NCI-H345 (cell line): ENCODE data around the gene RGS10.
"Not testable (repeated sequence)": the region's sequence is repeated elsewhere in the genome, so short reads cannot be mapped to it uniquely, and the experiment has no call there.

Experiments
- DNase-seq: peaks from one replicate; lab custom pipeline; 2025; lab: John Stamatoyannopoulos, UW

RGS10 gene, protein sequence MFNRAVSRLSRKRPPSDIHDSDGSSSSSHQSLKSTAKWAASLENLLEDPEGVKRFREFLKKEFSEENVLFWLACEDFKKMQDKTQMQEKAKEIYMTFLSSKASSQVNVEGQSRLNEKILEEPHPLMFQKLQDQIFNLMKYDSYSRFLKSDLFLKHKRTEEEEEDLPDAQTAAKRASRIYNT

DNA sequence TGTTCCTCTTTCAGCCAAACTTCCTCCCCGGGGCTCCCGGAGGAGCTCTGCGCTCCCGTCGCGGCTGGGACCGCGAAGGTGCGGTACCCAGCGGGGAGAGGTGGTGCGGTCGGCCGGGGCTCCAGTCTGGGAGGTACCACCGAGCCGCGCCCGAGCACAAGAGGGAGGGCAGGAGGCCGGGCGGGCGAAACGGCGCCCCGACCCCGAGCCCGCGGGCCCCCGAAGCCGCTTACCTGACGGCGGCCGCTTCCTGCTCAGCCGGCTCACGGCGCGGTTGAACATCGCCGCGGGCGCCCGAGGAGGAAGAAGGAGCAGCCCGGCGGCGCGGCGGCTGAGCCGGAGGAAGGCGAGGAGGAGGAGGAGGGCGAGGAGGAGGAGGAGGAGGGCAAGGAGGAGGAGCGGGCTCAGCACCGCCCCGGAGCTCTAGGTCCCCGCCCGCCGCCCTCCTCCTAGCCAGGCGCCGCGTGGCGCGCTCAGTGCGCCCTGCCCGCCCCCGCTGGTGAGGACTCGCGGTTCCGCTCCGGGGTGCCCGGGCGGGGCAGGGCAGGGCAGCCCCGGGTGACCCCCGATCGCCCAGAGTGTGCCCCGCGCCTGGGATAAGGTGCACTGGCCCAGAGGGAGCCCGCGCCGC is at the start of gene RGS10:
Gene RGS10 (minus strand): TSS at position 363 of the 631 bp plus-strand sequence. CDS start 81 bp downstream, at position 282.
- DNase-seq, result peak; percentile 18

DNA sequence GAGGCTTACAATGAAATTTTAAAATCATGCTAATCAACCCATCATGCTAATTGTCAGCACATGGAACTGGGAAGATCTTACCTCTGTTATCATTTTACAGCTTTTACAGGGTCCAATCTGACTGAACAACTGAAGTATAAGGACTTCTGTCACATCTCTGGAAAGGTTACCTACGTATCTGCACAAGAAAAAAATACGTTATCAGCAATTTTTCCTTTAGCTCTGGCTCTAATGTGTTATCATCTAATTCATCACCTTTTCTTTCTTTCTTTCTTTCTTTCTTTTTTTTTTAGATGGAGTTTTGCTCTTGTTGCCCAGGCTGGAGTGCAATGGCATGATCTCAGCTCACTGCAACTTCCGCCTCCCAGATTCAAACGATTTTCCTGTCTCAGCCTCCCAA is 45.6 kb upstream of the RGS10 start:
- no peak for DNase-seq

DNA sequence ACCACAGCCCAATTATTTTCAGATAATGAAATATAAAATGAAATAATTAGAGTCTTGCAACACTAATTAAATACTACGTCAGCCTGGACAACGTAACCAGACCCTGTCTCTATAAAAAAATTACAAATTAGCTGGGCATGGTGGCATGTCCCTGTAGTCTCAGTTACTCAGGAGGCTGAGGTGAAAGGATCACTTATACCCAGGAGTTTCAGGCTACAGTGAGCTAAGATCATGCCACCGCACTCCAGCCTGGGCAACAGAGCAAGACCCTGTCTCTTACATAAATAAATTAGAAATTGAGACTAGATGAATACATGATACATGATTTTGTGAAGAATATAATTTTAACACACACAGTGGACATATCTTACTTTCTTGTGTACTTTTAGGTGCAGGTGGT is 35.8 kb upstream of the RGS10 start:
- no peak for DNase-seq

DNA sequence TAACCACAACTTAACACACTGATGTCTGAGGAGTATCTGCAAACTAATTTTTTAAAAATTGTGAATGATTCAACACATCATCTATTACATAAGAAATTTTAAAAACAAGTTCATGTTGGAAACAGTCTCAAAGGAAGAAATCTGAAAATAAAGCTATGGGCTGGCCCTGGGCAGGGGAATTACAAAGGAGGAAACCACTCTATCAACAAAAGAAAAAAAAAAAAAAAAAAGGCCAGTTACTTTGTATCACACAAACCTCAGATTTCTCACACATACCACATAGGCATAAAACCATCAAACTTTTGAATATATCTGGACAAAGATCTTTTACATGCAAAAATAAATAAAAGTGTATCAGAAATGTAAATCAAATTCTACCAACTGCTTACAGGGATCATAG is 33.5 kb upstream of the RGS10 start:
- no peak for DNase-seq

DNA sequence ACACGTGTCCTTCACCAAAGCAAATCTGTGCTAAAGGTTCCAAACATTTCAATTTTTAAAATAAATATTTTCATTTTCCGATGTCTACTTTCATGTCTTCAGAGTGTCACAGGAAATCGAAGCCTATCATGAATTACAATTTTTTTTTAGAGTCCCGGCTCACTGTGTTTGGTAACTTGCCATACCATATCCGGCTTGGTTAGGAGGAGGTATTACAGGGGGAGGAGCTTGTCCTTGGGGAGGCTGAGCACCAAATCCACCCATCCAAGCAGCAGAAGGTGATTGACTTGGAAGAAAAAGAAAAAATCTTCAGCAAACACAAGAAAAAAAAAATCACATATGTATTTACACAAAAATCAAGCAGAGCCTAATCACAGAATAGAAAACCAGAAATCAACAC is 33.0 kb upstream of the RGS10 start:
- DNase-seq, result no peak

DNA sequence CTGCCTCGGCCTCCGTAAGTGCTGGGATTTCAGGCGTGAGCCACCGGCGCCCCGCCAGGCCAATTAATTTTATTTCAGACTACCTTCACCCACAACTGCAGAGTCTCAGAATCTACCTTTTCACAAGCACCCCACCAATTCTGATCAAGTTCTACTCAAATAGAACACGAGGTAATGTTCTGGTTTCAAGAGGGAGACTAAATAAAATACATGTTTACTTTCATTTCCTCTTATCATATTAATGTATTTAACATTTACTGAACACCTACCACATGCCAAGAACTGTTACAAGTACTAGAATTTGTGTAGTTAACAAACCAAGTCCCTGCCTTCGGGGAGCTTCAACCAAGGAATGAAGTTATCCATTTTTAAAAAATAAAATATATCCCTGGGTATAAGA is 25.5 kb upstream of the RGS10 start:
- no peak for DNase-seq

DNA sequence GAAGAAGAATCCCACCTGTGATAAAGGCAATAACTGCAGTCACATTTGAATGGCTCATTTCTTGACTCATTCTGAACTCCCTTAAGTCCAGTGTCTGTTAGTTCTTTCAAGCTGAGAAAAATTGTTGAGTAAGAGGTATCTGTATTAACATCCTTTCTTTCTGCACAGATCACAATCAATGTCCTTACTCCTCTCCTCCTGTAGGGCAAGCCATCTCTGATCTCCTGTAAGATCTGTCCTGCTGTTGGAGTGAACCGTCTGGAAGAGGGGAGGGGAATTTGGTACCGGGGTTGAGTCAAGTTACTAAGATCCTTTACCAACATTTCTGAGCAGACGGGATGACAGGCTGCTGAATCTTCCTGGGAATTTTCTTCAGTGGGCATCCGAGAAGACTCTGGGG is 19.6 kb upstream of the RGS10 start:
- no peak for DNase-seq

DNA sequence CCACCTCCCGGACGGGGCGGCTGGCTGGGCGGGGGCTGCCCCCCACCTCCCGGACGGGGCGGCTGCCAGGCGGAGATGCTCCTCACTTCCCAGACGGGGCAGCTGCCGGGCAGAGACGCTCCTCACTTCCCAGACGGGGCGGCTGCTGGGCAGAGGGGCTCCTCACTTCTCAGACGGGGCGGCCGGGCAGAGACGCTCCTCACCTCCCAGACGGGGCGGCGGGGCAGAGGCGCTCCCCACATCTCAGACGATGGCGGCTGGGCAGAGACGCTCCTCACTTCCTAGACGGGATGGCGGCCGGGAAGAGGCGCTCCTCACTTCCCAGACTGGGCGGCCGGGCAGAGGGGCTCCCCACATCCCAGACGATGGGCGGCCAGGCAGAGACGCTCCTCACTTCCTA is 17.0 kb upstream of the RGS10 start:
- not testable (repeated sequence) for DNase-seq

DNA sequence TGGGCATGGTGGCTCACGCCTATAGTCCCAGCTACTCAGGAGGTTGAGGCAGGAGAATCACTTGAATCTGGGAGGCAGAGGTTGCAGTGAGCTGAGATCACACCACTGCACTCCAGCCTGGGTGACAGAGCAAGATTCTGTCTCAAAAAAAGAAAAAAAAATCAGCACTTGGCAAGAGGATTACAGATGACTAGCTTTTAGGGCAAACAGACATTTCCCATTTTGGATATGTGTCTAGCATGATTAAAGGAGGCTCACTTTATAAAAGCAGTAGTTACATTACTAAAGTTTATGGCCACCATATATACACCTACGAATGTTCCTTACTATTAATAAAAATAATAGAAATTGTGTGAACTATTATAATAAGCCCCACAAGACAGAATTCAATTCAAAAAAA is 13.6 kb upstream of the RGS10 start:
- not testable (repeated sequence) for DNase-seq

DNA sequence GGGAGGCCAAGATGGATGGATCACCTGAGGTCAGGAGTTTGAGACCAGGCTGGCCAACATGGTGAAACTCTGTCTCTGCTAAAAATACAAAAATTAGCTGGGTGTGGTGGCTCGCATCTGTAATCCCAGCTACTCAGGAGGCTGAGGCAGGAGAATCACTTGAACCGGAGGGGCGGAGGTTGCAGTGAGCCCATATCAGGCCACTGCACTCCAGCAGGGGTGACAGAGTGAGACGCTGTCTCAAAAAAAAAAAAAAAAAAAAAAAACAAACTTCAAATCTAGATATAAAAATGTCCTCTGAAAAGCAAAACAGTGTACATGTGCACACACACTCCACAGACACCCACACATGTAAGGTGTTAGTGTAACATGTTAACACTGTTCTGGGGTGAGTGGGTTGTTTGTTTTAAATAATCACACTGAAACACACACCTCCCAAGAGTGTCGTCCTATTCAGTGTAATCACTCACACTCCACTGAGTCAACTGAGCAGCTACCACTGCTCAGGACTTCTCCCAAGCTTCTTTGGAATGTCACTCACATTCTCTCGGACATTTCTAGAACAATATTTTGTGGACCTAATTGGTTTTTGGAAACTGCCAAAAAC is 12.8 kb upstream of the RGS10 start:
- no peak for DNase-seq

DNA sequence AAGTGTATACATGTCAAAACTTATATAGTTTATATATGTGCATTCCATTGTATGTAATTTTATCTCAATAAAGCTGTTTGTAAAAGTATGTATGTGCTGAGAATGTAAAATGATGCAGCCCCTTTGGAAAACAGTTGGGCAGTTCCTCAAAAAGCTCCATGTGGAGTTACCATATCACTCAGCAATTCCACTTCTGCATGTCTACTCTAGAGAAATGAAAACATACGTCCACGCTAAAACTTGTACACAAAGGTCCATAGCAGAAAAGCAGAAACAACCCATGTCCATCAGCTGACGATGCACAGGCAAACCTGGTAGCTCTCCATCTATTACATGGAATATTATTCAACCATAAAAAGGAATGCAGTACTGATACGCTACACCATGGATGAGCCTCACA is 8.3 kb upstream of the RGS10 start:
- DNase-seq, result no peak

DNA sequence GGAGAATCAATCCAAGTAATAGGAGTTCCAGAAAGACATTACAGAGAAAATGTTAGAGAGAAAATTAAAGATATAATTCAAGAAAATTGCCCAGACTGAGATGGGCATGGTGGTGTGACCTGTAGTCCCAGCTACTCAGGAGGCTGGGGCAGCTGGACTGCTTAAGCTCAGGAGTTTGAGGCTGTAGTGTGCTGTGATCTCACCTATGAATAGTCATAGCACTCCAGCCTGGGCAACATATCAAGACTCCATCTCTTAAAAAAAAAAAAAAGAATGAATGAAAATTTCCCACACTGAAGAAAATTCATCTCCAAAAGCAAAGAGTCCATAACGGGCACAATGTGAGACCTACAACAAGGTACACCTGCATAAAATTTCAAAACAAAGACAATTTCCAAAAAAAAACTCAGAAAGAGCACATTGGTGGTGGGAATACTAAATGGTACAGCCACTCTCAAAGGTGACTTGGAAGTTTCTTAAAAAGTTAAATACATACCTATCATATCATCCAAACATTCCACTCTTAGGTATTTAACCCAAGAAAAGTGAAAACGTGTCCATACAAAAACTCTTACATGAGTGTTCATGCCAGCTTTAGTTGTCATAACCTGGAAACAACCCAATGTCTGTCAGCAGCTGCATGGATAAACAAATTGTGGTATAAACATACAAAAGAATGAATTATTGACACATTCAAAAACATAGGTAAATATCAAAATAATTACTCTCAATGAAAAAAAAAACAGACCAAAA is 6.9 kb upstream of the RGS10 start:
- no peak for DNase-seq

DNA sequence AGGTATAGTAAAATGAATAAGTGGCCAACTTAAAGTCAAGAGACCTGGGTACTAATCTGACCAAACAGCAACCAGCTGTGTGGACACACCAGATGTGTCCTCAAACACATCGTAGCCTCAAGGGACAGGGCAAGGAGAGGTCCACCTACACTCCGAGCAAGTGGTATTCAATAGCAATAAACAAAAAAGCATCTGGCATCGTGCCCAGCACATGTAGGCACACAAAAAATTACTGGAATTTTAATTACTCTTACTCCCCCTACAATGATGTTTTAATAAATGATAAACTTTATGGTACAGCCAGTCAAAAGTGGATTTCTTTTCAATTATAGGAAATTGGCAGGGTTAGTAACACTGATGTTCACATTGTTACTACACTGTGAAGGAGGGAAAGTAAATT is 3.5 kb upstream of the RGS10 start:
- DNase-seq, result no peak

DNA sequence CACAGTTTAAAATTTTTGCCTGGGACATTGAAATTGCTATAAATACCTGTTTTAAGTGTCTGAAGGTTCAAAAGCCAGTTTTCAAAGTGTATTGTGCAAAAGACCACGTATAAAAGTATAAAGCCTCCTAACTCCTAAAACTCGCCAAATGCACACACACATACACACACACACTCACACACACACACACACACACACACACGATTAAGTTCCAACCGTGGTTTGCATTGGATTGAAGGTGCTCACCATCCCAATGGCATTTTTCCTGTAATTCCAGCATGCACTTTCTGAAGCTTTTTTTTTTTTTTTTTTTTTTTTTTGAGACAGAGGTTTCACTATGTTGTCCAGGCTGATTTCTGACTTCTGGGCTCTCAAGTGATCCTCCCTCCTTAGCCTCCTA is 2.8 kb upstream of the RGS10 start:
- DNase-seq, result no peak

DNA sequence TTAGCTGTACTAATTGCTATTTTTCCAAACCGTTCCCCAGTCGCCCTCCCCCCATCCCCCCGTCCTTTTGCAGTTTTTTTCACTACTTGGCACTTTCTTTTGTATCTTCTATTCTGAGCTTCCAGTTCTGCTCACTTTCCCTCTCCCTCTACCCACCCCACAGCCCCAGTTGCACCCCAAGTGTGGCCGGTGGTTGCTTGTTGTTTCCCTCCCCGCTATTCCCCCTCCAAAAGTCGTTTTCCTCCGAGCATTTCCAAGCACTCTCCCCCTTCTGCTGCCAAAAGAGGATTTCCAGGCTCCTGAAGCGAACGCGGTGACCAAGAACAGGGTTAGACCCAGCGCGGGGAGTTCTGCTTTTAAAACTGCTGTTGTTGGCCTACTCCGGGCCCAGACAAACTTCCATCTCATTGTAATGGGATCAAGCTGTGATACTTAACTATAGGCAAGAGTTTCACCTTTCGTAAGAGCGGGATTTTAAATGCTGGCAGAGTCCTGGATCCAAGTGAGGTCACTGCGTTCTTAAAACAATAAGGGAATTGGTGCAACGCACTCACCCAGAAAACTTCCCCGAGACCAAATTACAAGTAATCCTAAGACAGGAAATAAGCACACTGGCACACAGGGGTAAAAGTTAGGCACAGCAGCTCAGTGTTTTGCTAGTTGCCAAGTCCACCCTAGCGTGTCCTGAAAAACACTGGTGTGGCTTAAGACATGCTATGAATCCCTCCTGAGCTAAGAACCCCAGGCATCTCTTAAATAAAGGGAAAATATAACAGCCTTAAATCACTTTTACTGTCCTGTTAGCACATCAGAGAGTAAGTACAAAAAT is 1.5 kb upstream of the RGS10 start:
- no peak for DNase-seq

DNA sequence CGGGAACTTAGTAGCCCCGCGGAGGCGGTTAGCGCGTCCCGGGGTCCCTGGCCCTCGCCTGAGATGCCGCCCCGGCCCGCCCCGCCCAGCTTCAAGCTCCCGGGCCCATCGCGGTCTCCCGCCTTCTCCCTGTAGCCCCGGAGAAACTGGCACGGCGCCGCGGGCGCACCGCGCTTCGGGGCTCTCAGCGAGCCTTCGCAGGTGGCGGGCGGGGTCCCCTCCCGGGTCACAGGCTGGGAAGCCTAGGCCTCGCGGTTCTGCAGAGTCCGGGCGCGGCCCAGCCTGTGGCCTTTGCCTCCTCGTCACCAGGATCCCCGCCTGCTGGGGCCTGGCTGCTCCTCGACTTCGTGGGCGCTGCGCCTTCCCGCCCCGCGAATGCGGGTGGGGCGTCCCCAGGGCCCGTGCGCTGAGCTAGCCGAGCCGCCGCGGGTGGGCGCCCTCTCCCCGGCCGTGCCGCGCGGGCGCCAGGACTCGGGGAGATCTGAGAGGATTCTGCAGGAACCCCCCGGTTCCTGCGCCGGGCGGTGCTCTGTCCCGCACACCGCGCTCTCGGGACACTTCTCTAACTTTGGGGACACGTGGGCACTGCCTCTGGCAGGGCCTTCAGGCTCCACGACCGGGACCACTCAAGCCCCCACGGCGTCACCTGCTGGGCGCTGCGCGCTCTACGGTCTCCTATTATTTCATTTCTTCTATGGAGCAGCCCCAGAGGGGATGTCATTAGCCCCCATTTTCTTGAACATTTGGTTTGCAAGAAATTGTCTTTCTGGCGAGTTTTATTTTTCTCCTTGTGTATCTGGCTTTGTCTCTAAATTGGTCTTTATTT is 682 bp upstream of the RGS10 start:
- no peak for DNase-seq

DNA sequence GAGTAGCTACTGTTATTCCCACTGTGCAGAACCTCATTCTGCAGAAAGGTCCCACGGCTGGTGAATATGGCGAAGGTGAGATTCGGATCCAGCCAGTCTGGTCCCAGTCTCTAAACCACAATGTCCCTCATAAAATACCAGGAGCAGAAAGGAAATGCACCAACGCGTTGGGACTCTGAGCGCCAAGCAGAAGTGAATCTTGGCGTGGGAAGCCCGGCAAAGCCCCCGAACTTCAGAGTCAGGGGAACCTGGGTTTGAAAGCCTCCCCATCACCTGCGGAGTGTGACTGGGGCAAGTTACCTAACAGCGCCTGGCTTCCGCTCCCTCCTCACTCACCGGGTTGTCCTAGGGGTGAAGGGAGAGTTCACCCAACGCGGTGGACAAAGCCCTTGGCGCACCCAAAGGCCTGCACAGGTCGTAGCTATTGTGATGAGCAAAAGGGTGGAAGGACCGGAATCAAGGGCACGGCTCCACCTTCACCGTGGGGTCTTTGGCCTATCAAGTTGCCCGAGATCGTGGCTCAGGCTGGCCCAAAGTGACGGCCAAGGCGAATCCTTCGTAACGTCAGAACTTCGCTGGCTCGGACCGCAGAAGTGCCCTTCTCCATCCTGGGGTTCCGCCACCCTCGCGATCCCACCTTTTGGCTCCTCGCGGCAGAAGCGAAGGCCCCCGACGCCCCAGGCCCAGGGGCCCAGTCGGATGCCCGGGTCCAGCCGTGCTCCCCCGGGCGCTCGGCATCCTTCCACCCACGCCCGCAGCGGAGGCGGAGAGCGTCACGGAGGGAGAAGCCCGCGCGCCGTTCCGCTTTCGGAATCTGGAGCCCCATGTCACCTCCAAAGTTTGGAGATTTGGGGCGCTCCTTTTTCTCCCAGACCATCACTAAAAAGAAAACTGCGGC is 811 bp downstream of the RGS10 start:
- no peak for DNase-seq

DNA sequence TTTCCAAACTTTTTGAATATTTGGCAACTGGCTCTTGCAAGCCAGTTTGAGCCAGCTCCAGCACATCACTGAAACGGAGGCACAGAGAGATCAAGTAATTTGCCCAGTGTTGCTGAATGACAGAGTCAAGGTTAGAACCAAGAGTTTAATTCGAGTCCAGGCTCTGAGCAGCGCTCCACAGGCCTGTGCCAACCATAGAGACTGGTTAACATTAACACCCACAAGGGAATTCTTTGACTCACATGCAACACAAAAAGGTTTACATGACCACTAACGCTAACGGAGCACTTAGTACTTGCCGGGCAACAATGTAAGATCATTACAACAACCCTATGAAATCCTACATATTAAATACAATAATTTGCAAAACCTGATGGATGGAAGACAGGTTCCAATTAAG is 1.5 kb downstream of the RGS10 start:
- DNase-seq, result no peak

DNA sequence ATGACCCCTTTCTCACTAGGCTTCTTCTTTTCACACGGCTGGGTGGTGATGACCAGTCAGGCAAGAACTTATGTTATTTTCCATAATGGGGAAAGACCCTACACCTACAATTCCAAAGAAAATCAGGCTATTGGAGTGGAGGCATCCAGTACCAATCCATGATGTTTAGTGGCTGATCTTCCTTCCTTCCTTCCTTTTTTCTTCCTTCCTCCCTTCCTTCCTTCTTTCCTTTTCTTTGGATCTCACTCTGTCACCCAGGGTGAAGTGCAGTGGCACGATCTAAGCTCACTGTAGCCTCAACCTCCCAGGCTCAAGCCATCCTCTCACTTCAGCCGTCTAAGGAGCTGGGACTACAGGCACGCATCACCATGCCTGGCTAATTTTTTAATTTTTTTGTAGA is 2.5 kb downstream of the RGS10 start:
- DNase-seq, result no peak

DNA sequence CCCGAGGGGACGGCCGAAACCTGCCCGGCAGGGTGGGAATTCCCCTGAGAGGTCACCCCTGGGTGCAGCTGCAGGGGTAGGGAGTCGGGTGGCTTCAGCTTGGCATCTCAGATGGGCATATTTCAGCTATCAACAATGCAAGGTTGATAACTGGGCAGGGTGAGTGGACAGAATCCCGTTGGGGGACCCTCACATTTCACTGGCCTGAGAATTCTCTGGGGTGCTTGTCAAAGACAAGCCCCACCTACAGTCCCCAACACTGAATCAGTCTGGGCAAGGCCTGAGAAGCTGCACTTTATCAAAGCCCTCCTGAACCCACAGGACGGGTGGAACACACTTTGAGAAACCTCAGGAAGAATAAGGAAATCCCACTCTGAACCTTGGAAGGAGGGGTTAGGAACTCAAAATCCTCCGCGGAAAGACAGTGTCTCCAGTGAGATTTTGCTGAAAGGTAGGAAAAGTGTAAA is 3.1 kb downstream of the RGS10 start:
- no peak for DNase-seq
